Measurements from ENCODE around the gene SOX6.

DNA sequence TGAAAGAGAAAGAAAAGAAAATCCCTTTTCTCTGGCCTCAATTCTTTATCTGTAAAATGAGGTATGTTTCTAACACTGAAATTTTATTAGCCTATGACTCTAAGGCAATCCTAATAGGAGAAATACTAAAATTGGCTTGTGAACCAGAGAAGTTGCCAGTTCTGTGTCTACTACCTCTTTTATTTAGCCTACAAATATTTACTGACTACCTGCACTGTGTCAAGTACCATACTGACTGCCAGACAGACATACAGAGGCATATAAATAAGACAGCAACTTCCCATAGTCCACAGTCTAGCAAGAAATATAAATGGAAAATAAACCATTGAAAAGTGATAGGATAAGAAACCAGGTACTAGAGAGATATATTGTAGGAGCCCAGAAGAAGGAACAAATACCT lies 2.4 kb upstream of the SOX6 start:
- TF ChIP-seq, protein P1, sequence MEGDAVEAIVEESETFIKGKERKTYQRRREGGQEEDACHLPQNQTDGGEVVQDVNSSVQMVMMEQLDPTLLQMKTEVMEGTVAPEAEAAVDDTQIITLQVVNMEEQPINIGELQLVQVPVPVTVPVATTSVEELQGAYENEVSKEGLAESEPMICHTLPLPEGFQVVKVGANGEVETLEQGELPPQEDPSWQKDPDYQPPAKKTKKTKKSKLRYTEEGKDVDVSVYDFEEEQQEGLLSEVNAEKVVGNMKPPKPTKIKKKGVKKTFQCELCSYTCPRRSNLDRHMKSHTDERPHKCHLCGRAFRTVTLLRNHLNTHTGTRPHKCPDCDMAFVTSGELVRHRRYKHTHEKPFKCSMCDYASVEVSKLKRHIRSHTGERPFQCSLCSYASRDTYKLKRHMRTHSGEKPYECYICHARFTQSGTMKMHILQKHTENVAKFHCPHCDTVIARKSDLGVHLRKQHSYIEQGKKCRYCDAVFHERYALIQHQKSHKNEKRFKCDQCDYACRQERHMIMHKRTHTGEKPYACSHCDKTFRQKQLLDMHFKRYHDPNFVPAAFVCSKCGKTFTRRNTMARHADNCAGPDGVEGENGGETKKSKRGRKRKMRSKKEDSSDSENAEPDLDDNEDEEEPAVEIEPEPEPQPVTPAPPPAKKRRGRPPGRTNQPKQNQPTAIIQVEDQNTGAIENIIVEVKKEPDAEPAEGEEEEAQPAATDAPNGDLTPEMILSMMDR (IDR thresholded peaks at IDR 0.05) = no peak
- no peak for TF ChIP-seq POLR2A (IDR thresholded peaks at IDR 0.05)

Measured in vagina (tissue), 2 donors.